Kidney (tissue), 14 donors: Measurements from ENCODE around the gene SHE. TPM values are rescaled to one million over a fixed set of nuclear protein-coding genes. Genes with fewer than 3 reads are reported as not detected.

Source experiments
- DNase-seq, 5 donors: peaks; one replicate each; pipeline ENCODE4 v3.0.0-alpha.2; 2013 to 2020
- FAIRE-seq: peaks from 2 replicates; lab custom pipeline; 2012; peaks lifted over from hg19 to GRCh38; lab: Jason Lieb, UNC
- H3K27ac ChIP-seq, 2 donors: one replicate each; pipeline ENCODE4 v1.7.0; 2013; ENCODE audit warnings: low read depth in 2 of 2, low read length in 2 of 2, inconsistent platforms in 1 of 2
- H3K27me3 ChIP-seq: one replicate; pipeline ENCODE4 v1.7.1; 2013; ENCODE audit warnings: low read length, inconsistent platforms; ENCODE audit not compliant: control insufficient read depth, insufficient read depth
- H3K36me3 ChIP-seq, 3 donors: one replicate each; pipeline versions ENCODE4 v1.7.0 to v1.7.1; 2013; ENCODE audit warnings: low read length in 3 of 3, control low read depth in 1 of 3, inconsistent platforms in 1 of 3; ENCODE audit not compliant: insufficient read depth in 3 of 3, control insufficient read depth in 2 of 3
- H3K4me1 ChIP-seq, 3 donors: one replicate each; pipeline versions ENCODE4 v1.7.0 to v1.7.1; 2013; ENCODE audit warnings: low read length in 3 of 3, inconsistent platforms in 1 of 3, low read depth in 1 of 3; ENCODE audit not compliant: control insufficient read depth in 2 of 3, insufficient read depth in 2 of 3
- H3K4me3 ChIP-seq, 3 donors: one replicate each; pipeline versions ENCODE4 v1.7.0 to v1.8.1; 2013; ENCODE audit warnings: low read length in 3 of 3, control low read depth in 1 of 3, inconsistent platforms in 1 of 3
- H3K9ac ChIP-seq, 3 donors: one replicate each; pipeline versions ENCODE4 v1.7.0 to v1.7.1; 2013; ENCODE audit warnings: low read length in 3 of 3, control low read depth in 1 of 3, inconsistent platforms in 1 of 3
- H3K9me3 ChIP-seq, 3 donors: one replicate each; pipeline versions ENCODE4 v1.7.0 to v1.7.1; 2013; ENCODE audit warnings: low read length in 3 of 3, control low read depth in 1 of 3, inconsistent platforms in 1 of 3; ENCODE audit not compliant: control insufficient read depth in 2 of 3, insufficient read depth in 1 of 3
- intact Hi-C: fragments of 100-400 bp; cut with DNase I; formaldehyde crosslinking; loops from one replicate; pipeline ENCODE4 v1.11.1; 2022
- polyA plus RNA-seq: library from polyadenylated mRNA; stranded (reverse); fragments of 350-450 nt; fragmentation: Illumina TruSeq; extraction: RNeasy Lipid Tissue Mini Kit (QIAGEN cat#74804); gene quantifications from one replicate; pipeline ENCODE4 v1.2.3, GENCODE V29; 2014; ENCODE audit warnings: low read depth, low replicate concordance; ENCODE audit not compliant: insufficient read depth
- total RNA-seq: library from RNA; stranded (reverse); fragmentation: NEBNext Ultra II Directional; extraction: Animal tissue kit (Norgen Biotek cat#: 25700); gene quantifications from one replicate; pipeline ENCODE4 v1.2.1, GENCODE V29; 2021
- TF ChIP-seq, protein P1 (sequence below): IDR thresholded peaks from 3 replicates; pipeline ENCODE4 v1.5.1; 2012; ENCODE audit warnings: mild to moderate bottlenecking, moderate library complexity, borderline replicate concordance; ENCODE audit not compliant: insufficient read depth; ENCODE audit errors: extremely low read depth
- donor health status: control.
- donor health status: control.
- donor health status: control.
- donor health status: control.
- donor health status: control.
- donor health status: DM: yes; HTN: yes; CAD: no.
- donor health status: Normal renal cell carcinoma (clear cell type).

SHE gene
- total and polyA plus RNA-seq, 2 donors from 2014 or later, result 7.6 to 18.1 TPM

DNA sequence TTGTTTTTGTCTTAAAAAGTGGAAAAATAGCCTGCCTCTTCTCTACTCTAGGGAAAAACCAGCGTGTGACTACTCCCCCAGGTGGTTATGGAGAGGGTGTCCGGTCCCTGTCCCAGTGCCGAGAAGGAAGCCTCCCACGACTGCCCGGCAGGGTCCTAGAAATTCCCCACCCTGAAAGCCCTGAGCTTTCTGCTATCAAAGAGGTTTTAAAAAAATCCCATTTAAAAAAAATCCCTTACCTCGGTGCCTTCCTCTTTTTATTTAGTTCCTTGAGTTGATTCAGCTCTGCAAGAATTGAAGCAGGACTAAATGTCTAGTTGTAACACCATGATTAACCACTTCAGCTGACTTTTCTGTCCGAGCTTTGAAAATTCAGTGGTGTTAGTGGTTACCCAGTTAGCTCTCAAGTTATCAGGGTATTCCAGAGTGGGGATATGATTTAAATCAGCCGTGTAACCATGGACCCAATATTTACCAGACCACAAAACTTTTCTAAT is 35.2 kb downstream of the SHE start:
- no peaks in the 10 kb centered on the region for H3K27me3 ChIP-seq

DNA sequence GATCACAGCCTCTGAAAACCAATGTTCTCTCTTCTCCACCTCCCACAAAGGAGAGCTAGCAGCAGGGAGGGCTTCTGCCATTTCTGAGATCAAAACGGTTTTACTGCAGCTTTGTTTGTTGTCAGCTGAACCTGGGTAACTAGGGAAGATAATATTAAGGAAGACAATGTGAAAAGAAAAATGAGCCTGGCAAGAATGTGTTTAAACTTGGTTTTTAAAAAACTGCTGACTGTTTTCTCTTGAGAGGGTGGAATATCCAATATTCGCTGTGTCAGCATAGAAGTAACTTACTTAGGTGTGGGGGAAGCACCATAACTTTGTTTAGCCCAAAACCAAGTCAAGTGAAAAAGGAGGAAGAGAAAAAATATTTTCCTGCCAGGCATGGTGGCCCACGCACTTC is 36.0 kb downstream of the SHE start:
- Histone ChIP-seq H3K36me3 (peaks cover 0 to 13% (median 2%) of the 10 kb centered on the region in 3 donors), H3K27ac (no peak overlapping the region), H3K4me1 (peaks cover 0 to 14% (median 10%) of the 10 kb centered on the region in 3 donors), H3K9ac (no peak overlapping the region), H3K9me3 (no peaks in the 10 kb centered on the region), H3K27me3 (no peaks in the 10 kb centered on the region), H3K4me3 (no peak overlapping the region)
- intact Hi-C loops, result no loop called here
- FAIRE-seq (no peak), DNase-seq (peak in 1 of 5 donors; percentile 27)
- TF ChIP-seq, protein P1, sequence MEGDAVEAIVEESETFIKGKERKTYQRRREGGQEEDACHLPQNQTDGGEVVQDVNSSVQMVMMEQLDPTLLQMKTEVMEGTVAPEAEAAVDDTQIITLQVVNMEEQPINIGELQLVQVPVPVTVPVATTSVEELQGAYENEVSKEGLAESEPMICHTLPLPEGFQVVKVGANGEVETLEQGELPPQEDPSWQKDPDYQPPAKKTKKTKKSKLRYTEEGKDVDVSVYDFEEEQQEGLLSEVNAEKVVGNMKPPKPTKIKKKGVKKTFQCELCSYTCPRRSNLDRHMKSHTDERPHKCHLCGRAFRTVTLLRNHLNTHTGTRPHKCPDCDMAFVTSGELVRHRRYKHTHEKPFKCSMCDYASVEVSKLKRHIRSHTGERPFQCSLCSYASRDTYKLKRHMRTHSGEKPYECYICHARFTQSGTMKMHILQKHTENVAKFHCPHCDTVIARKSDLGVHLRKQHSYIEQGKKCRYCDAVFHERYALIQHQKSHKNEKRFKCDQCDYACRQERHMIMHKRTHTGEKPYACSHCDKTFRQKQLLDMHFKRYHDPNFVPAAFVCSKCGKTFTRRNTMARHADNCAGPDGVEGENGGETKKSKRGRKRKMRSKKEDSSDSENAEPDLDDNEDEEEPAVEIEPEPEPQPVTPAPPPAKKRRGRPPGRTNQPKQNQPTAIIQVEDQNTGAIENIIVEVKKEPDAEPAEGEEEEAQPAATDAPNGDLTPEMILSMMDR, result no peak

More for the DNA sequence above, 35.2 kb downstream of the SHE start:
- DNase-seq (peak in 2 of 5 donors; percentile 46 to 57), FAIRE-seq (no peak)
- peaks cover 0 to 13% (median 2%) of the 10 kb centered on the region in 3 donors for H3K36me3 ChIP-seq
- TF ChIP-seq, protein P1, result no peak
- no peak overlapping the region for H3K27ac ChIP-seq
- no peaks in the 10 kb centered on the region for H3K9me3 ChIP-seq
- H3K4me3 ChIP-seq, result no peak overlapping the region
- H3K9ac ChIP-seq, result no peak overlapping the region
- intact Hi-C loops, result no loop called here
- H3K4me1 ChIP-seq, result peaks cover 0 to 14% (median 10%) of the 10 kb centered on the region in 3 donors

DNA sequence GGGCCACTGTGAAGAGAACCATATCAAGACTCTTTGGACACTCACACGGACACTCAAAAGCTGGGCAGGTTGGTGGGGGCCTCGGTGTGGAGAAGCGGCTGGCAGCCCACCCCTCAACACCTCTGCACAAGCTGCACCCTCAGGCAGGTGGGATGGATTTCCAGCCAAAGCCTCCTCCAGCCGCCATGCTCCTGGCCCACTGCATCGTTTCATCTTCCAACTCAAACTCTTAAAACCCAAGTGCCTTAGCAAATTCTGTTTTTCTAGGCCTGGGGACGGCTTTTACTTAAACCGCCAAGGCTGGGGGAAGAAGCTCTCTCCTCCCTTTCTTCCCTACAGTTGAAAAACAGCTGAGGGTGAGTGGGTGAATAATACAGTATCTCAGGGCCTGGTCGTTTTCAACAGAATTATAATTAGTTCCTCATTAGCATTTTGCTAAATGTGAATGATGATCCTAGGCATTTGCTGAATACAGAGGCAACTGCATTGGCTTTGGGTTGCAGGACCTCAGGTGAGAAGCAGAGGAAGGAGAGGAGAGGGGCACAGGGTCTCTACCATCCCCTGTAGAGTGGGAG is 36.5 kb downstream of the SHE start:
- no peaks in the 10 kb centered on the region for H3K27me3 ChIP-seq
- peaks cover 0 to 14% (median 10%) of the 10 kb centered on the region in 3 donors for H3K4me1 ChIP-seq
- TF ChIP-seq, protein P1, result no peak
- H3K4me3 ChIP-seq, result no peak overlapping the region
- H3K9ac ChIP-seq, result no peak overlapping the region
- H3K27ac ChIP-seq, result no peak overlapping the region
- FAIRE-seq (no peak), DNase-seq (no peak)
- no peaks in the 10 kb centered on the region for H3K9me3 ChIP-seq
- H3K36me3 ChIP-seq, result peaks cover 0 to 13% (median 2%) of the 10 kb centered on the region in 3 donors
- intact Hi-C loops, result no loop called here
